B cell (primary cell): ENCODE measurements around the gene NUP210. TPM values are rescaled to one million over a fixed set of nuclear protein-coding genes. Genes with fewer than 3 reads are reported as not detected.

Experiments
- ATAC-seq: fragments of 200-7000 bp; cut with Tn5 transposase; one replicate; pipeline ENCODE4 v1.10.0; 2021; ENCODE audit warnings: low read depth, mild to moderate bottlenecking, moderate number of reproducible peaks, moderate library complexity
- CTCF ChIA-PET: fragments of 350-600 bp; sonication (Branson Sonifier 250); formaldehyde crosslinking; loops from one replicate; lab custom pipeline; 2021; ENCODE audit warnings: antibody characterized with exemption, inconsistent platforms; lab: Charles Lee
- POLR2A ChIA-PET: fragments of 350-600 bp; sonication (Branson Sonifier 250); formaldehyde crosslinking; loops from one replicate; lab custom pipeline; 2021; ENCODE audit warnings: antibody characterized with exemption; lab: Charles Lee
- DNase-seq: peaks from one replicate; pipeline ENCODE4 v3.0.0; 2013
- H2AFZ ChIP-seq: 2 replicates; pipeline ENCODE4 v1.6.1; 2012; ENCODE audit warnings: mild to moderate bottlenecking, low read depth, low read length; ENCODE audit not compliant: insufficient read depth, poor library complexity, severe bottlenecking
- H3K27ac ChIP-seq, 2 donors: 1 replicate in 1 of 2; 2 replicates in 1 of 2; pipeline ENCODE4 v1.5.1; 2012 to 2013; ENCODE audit warnings: low read length in 2 of 2, mild to moderate bottlenecking in 2 of 2, moderate library complexity in 1 of 2
- H3K27me3 ChIP-seq, 4 experiments: fragments of 200-600 bp in 1 of 4; sonication (generic) in 1 of 4; replicated peaks in 1 of 4; 1 replicate in 2 of 4; 2 replicates in 2 of 4; pipeline versions ENCODE4 v1.6.1 to v1.7.0; 2013 to 2016; ENCODE audit warnings: low read length in 3 of 4, mild to moderate bottlenecking in 2 of 4, mixed read lengths in 1 of 4, moderate library complexity in 1 of 4; ENCODE audit not compliant: insufficient read depth in 4 of 4, control insufficient read depth in 3 of 4; ENCODE audit errors: control extremely low read depth in 1 of 4
- H3K36me3 ChIP-seq, 2 experiments: replicated peaks in 1 of 2; 1 replicate in 1 of 2; 2 replicates in 1 of 2; pipeline versions ENCODE4 v1.6.1 to v1.7.1; 2013; ENCODE audit warnings: low read length in 1 of 2; ENCODE audit not compliant: insufficient read depth in 2 of 2, control insufficient read depth in 1 of 2; ENCODE audit errors: control extremely low read depth in 1 of 2, extremely low read depth in 1 of 2
- H3K4me1 ChIP-seq, 2 donors: fragments of 200-600 bp in 1 of 2; sonication (generic) in 1 of 2; 1 replicate in 1 of 2; 2 replicates in 1 of 2; pipeline versions ENCODE4 v1.5.1 to v1.6.1; 2013 to 2017; ENCODE audit warnings: low read length in 2 of 2; ENCODE audit not compliant: control insufficient read depth in 2 of 2, insufficient read depth in 2 of 2
- H3K4me2 ChIP-seq: replicated peaks from 2 replicates; pipeline ENCODE3; 2012; ENCODE audit warnings: mild to moderate bottlenecking, low read depth, low read length; ENCODE audit not compliant: poor library complexity, severe bottlenecking
- H3K4me3 ChIP-seq, 5 experiments: fragments of 200-600 bp in 1 of 5; sonication (generic) in 1 of 5; 1 replicate in 3 of 5; 2 replicates in 2 of 5; pipeline versions ENCODE4 v1.5.1 to v1.7.0; 2011 to 2016; ENCODE audit warnings: low read length in 4 of 5, mild to moderate bottlenecking in 4 of 5, low read depth in 2 of 5, control low read depth in 1 of 5, moderate library complexity in 1 of 5; ENCODE audit not compliant: insufficient read depth in 1 of 5; ENCODE audit errors: control extremely low read depth in 1 of 5, extremely low read depth in 1 of 5
- H3K79me2 ChIP-seq: fragments of 200-600 bp; sonication (generic); one replicate; pipeline ENCODE4 v1.6.0; 2016; ENCODE audit warnings: low read length; ENCODE audit not compliant: control insufficient read depth, insufficient read depth
- H3K9ac ChIP-seq: fragments of 200-600 bp; sonication (generic); 2 replicates; pipeline ENCODE4 v1.6.1; 2017; ENCODE audit warnings: mild to moderate bottlenecking, low read length, moderate library complexity
- H3K9me3 ChIP-seq, 3 donors: one replicate each; pipeline versions ENCODE4 v1.6.1 to v1.7.1; 2013; ENCODE audit warnings: low read length in 2 of 3; ENCODE audit not compliant: control insufficient read depth in 2 of 3, insufficient read depth in 1 of 3; ENCODE audit errors: control extremely low read depth in 1 of 3
- H4K20me1 ChIP-seq: 2 replicates; pipeline ENCODE4 v1.6.0; 2012; ENCODE audit warnings: mild to moderate bottlenecking, low read length; ENCODE audit not compliant: insufficient read depth, control insufficient read depth, poor library complexity, severe bottlenecking
- H3K27ac Mint-ChIP-seq: one replicate; pipeline ENCODE4 v1.8.0; 2021; ENCODE audit warnings: mixed read lengths
- H3K27me3 Mint-ChIP-seq: one replicate; pipeline ENCODE4 v1.8.0; 2021; ENCODE audit warnings: mixed read lengths
- H3K4me1 Mint-ChIP-seq: one replicate; pipeline ENCODE4 v1.8.0; 2021; ENCODE audit warnings: mixed read lengths
- H3K4me3 Mint-ChIP-seq: one replicate; pipeline ENCODE4 v1.8.0; 2021; ENCODE audit warnings: mixed read lengths
- H3K9me3 Mint-ChIP-seq: one replicate; pipeline ENCODE4 v1.8.0; 2022; ENCODE audit warnings: mixed read lengths; ENCODE audit not compliant: insufficient read depth
- EZH2 ChIP-seq: IDR thresholded peaks from 2 replicates; pipeline ENCODE4 v1.6.1; 2012; ENCODE audit warnings: borderline replicate concordance, low read depth, mild to moderate bottlenecking, moderate library complexity, low read length; ENCODE audit not compliant: insufficient read depth, poor library complexity, severe bottlenecking
- WGBS: methylation state at CpG from one replicate; pipeline ENCODE4 v1.1.5; 2013; ENCODE audit warnings: missing lambda C conversion rate; ENCODE audit not compliant: insufficient coverage; 5-methylcytosine and 5-hydroxymethylcytosine counted together
- intact Hi-C: fragments of 100-400 bp; cut with micrococcal nuclease; formaldehyde crosslinking; loops from one replicate; pipeline ENCODE4 v1.10.0; 2022
- polyA plus RNA-seq: library from polyadenylated mRNA; depleted of rRNA; stranded (reverse); fragments of >200 nt; gene quantifications from 2 replicates; pipeline ENCODE4 v1.2.3, GENCODE V29; 2012
- total RNA-seq, 2 donors: library from RNA; stranded (reverse); fragments of 120-200 nt in 1 of 2; gene quantifications; 1 replicate in 1 of 2; 2 replicates in 1 of 2; pipeline versions ENCODE4 v1.2.3 to v1.2.4, GENCODE V29; 2013 to 2022
- TF ChIP-seq, protein P1 (sequence below): fragments of 200-600 bp; IDR thresholded peaks from one replicate; pipeline ENCODE4 v1.8.0; 2022; ENCODE audit warnings: antibody characterized with exemption, mild to moderate bottlenecking

Gene NUP210
- total and polyA plus RNA-seq, 2 donors (not counting 1 experiment from before 2014, with no cell fraction given): 114 to 159 TPM

DNA sequence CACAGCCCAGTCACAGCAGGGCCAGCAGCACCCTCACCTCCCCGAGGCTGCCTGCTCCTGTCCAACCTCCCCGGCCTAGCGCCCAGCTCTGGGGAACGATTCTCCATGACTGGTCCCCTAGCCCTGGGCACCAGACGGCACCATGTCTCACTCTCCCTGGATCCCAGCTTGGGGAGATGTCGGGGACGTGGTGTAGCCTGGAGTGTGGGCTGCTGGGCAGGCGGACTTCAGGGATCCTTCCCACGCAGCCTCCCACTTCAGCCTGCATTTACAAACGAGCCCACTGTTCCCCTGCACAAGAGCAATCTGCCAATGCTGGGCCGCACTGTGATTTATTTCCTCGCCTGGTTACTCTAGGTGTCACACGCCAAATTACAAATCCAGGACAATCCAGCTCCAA lies 31.3 kb downstream of the NUP210 start:
- Histone ChIP-seq H3K79me2 (peaks cover 46% of the 10 kb centered on the region), H3K9ac (no peak overlapping the region), H3K27ac (no peak overlapping the region), H3K27me3 (no peaks in the 10 kb centered on the region), H4K20me1 (peaks cover 75% of the 10 kb centered on the region), H3K4me3 (no peak overlapping the region), H3K9me3 (no peaks in the 10 kb centered on the region), H3K4me2 (no peak overlapping the region), H3K4me1 (no peaks in the 10 kb centered on the region), H3K36me3 (peaks cover 6 to 99% of the 10 kb centered on the region in 2 experiments), H2AFZ (no peak overlapping the region)
- TF ChIP-seq, protein P1, sequence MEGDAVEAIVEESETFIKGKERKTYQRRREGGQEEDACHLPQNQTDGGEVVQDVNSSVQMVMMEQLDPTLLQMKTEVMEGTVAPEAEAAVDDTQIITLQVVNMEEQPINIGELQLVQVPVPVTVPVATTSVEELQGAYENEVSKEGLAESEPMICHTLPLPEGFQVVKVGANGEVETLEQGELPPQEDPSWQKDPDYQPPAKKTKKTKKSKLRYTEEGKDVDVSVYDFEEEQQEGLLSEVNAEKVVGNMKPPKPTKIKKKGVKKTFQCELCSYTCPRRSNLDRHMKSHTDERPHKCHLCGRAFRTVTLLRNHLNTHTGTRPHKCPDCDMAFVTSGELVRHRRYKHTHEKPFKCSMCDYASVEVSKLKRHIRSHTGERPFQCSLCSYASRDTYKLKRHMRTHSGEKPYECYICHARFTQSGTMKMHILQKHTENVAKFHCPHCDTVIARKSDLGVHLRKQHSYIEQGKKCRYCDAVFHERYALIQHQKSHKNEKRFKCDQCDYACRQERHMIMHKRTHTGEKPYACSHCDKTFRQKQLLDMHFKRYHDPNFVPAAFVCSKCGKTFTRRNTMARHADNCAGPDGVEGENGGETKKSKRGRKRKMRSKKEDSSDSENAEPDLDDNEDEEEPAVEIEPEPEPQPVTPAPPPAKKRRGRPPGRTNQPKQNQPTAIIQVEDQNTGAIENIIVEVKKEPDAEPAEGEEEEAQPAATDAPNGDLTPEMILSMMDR: no peak
- TF ChIP-seq EZH2: no peak
- DNase-seq (no peak), ATAC-seq (no peak)
- H3K9me3 Mint-ChIP-seq: no peaks in the 10 kb centered on the region
- H3K27me3 Mint-ChIP-seq: no peaks in the 10 kb centered on the region
- H3K4me1 Mint-ChIP-seq: peaks cover 5% of the 10 kb centered on the region
- 97% methylated on average over 12 of the region's 13 CpGs for WGBS
- intact Hi-C loops: no loop called here
- ChIA-PET CTCF (interaction anchor here (8.2 kb wide), 1 partner anchor 65 kb away, joined by 109 read pairs; no protein-coding TSS in a partner anchor), POLR2A (no interaction called here)
- H3K27ac Mint-ChIP-seq: no peak overlapping the region
- H3K4me3 Mint-ChIP-seq: no peak overlapping the region

DNA sequence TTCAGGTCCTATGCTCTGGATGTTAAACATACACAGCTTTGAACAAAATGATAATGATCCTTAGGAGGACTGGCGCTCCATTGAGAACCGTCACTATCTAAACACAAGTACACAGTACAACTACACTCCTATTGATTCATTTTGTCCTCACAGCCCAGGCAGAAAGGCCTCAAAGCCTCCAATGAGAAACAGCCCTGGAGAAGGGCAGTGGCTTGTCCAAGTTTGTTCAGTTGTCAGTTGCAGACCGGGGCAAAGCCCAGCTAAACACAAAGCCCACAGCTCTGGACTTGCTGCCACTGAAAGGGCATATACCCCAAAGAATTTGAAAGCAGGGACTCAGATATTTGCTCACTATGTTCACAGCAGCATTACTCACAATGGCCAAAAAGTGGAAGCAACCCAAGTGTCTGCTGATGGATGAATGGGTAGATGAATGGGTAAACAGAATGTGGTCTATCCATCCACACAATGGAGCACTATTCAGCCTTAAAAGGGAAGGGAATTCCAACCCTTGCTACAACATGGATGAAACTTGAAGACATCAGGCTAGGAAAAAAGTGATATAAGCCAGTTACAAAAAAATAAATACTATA lies 34.7 kb downstream of the NUP210 start:
- Histone ChIP-seq H2AFZ (no peak overlapping the region), H3K4me2 (no peak overlapping the region), H3K27me3 (no peaks in the 10 kb centered on the region), H3K4me1 (peaks cover 0 to 7% of the 10 kb centered on the region in 2 donors), H4K20me1 (peaks cover 57% of the 10 kb centered on the region), H3K4me3 (no peak overlapping the region), H3K9ac (no peak overlapping the region), H3K79me2 (peaks cover 36% of the 10 kb centered on the region), H3K9me3 (no peaks in the 10 kb centered on the region), H3K36me3 (peaks cover 10 to 93% of the 10 kb centered on the region in 2 experiments), H3K27ac (no peak overlapping the region)
- Mint-ChIP-seq H3K27ac (no peak overlapping the region), H3K4me1 (peaks cover 5% of the 10 kb centered on the region), H3K27me3 (no peaks in the 10 kb centered on the region), H3K9me3 (no peaks in the 10 kb centered on the region), H3K4me3 (no peak overlapping the region)
- TF ChIP-seq, protein P1: no peak
- no peak for TF ChIP-seq EZH2
- ChIA-PET POLR2A (no interaction called here), CTCF (interaction anchor here (8.5 kb wide), 1 partner anchor 67 kb away, joined by 40 read pairs; no protein-coding TSS in a partner anchor)
- DNase-seq (no peak), ATAC-seq (no peak)
- WGBS: 50% methylated on average over 2 of the region's 3 CpGs
- intact Hi-C loops: no loop called here
